ENCODE results near the gene TCOF1.

TCOF1 gene

DNA sequence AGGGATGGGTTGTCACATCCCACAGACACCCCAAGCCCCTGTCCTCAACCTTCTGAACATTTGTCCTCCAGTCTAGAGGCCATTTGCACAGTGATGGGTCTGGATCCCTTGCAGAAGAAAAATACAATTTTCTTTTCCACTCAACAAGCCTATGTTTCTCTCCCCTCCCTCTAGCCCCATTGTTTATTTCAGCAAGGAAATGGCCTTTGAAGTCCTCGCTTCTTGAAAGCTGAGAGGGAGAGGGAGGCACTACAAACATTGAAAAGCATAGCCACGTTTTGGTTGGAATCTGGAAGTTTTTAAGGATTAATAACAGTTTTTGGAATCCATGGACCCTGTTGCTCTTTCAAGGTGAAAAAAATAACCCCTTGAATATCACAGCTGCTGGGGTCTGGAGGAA lies 30.8 kb upstream of the TCOF1 start:
- DNase-seq, result no peak

DNA sequence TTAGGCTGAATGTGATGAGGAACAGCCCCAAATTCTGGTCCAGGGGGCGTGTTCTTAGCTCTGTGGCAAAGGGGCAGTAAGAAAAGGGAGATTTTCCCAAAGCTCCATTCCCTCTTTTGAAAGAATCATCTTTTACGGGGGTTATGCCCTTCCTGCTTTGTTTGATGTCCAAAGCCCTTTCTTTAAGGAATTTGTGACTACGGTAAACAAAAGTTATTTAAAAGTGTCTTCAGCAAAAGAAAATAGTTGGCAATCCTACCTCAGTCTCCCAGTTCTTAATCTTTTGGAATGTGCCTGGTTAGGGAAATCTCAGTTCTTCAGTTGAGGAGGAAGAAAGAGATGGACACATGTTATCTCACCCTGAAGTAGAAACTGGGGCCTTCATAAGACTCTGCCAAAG lies 30.4 kb upstream of the TCOF1 start:
- no peak for DNase-seq

DNA sequence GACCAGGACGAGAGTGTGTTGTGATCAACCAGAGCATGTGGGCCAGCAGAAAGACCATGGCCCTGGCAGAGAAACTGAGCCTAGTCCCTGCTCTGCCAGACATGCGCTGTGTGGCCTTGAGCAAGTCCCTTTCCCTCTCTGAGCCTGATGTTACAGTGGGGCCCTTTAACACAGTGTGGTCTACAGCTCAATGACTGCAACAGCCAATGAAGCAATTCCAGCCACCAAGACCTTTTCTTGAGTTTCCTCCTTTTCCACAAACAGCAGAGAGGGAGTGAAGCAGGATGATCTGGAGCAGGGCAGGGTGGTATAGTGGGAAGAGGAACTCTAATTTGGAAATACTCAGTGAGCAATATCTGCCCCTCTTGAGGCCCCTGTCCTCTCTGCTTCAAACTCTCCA lies 29.0 kb upstream of the TCOF1 start:
- DNase-seq, result no peak

DNA sequence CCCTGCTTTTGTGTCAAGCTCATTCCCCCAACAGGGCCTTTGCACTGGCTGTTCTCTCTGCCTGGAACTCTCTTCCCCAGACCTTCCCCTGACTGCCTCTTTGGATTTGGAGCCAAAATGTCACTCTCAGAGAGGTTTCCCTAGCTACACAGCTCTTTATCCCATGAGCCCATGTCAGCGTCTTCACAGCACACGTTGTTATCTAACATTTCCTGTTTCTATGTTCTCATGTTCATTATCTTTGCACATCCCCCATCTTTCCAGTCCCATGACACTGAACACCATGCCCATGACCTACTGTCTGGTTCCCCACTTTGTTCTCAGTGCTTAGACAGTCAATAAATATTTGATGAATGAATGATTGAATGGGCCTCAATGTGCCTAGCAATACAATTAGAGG lies 28.5 kb upstream of the TCOF1 start:
- DNase-seq, result no peak

DNA sequence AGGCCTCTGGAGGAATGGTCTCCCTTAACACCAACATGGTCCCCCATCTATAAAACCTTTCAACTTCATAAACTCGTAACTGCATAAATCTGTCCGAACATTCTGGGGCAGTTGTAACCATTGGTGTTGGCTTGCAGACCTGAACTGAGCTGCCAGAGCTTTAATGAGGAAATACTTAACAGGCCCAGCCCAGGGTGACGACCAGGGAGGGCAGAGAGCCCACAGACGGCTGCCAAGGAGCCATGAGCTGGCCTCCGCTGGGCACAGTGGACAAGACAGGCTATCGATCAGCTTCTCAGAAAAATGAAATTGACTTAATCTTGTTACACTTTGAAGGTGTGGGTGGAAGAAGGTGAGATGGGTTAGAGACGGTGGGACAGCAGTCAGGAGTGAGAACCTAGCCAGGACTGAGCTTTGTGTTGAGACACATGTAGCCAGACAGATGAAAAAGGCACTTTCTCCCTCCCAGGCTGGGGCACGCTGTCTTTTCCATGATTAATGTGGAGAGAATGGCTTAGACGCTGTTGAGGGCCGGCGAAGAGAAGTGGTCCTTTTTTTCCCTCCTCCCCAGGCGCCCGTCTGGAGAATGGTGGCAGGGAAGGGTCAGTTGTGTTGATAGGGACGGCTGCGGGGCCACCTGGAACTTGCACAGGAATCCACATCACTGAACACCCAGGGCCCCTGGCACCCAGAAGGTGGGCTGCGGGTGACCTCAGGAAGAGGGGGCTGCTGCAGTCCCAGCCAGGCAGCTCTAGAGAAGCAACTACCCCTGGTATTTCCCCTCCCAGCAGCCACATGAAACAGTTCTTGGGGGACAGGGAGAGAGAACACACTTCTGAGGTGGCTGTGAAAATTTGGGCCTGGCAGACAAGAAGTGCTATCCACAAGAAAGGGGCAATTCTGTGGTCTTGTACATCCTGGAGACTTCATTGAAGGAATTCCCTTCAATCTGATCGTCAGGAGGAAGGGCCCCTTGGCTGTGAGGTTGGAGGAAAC lies 27.3 kb upstream of the TCOF1 start:
- DNase-seq, result no peak

DNA sequence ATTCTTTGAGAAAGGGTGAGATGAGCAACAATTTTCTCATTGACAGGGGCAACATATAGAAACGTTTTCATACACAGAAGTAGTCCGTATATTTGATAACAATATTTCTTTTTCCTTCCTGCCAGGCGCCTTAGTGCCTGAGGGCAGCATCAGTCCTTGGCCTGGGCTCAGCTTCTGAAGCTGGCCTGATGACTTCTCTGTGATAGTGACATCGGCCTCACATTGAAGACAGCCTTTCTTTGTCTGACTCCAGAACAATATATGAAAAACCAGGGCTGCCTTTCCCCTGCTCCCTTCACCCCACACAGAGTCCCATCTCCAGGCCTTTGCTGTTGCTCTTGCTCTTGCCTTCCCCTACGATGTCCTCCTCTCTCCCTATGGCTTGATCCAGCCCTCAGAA lies 24.1 kb upstream of the TCOF1 start:
- no peak for DNase-seq

DNA sequence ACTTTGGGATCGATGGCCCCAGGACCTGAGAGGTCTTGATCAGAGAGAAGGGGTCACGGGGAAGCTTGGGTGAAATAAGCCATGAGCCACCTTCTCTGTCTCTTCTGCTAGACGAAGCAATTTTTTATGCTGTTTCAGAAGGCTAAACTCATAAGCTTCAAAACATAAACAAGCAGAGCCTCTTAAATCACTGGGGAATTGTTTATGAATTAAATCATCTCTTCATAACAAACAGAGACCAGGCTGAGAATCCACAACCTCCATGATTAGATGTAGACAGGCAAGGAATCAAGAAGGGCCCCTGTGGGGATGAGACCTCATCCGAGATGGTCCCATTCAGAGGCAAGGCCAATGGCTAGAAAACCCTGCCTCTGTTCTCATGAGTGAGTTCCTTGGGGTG lies 21.7 kb upstream of the TCOF1 start:
- no peak for DNase-seq

DNA sequence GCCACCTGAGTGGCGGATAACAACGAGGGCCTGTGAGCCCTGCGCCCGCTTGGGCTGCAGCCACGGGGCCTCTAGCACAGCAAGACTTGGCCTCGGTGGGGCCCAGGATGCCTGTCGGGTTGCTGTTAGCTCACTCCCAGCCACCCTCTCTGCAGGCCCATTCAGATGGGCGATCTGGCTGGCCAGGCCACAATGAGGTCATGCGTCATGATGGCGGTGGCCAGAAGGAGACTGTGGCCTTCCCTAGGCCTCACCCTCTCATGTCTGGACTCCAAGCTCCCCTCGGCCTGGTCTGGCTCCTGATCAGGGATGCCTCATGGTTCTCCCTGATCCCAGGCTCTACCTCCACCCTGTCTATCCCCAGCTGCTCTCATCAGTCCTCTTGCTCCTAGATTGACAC lies 19.0 kb upstream of the TCOF1 start:
- DNase-seq, result no peak

DNA sequence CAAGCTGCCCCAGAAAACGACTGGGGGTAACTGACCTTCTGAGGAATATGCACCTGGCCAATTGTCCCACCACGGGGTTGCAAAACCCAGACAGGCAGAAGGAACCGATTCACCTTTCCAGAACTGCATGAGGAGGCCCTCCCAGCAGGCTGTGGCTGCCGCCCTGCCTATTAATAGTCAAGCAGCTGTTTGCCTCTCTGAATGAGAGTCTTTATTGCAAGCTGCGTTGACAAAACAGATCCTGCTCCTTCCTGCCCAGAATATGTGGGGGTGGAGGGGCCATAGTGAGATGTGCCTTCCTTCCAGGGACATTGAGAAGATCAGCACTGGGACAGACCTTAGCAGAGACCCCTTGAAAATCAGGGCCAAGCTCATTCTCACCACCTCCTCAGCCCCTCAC lies 18.3 kb upstream of the TCOF1 start:
- no peak for DNase-seq

DNA sequence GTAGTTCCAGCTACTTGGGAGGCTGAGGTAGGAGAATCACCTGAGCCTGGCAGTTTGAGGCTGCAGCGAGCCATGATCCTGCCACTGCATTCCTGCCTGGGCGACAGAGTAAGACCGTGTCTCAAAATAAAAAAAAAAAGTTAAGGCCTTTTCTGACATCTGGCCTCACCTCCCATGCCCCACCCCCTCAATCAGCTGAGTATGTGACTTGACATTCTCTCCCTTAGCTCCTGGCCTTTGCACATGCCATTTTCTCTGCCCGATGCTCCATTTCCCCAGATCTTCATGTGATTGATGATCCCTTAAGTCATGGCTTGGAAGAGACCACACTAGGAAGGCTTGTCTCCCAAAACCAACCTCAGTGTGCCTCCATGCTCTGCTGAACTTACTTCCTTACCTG lies 17.7 kb upstream of the TCOF1 start:
- no peak for DNase-seq

DNA sequence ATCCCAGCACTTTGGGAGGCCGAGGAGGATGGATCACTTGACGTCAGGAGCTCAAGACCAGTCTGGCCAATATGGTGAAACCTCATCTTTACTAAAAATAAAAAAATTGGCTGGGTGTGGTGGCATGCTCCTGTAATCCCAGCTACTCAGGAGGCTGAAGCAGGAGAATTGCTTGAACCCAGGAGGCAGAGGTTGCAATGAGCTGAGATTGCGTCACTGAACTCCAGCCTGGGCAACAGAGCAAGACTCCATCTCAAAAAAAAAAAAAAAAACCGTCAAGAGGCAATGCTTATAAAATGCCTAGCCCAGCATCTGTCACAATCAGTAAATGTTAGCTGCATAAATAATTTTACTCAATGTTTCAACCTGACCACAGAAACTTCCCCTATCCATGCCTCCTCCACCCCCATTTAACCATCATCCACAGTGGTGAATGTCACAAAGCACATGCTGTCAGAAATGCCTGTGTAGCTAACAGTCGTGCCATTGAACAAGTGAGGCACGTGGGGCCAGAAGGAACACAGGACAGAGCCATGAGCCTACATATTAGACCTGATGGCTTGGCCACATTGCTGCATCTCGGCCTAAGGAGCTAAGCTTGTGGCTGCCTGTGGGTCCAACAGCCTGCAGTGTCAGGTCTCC lies 16.8 kb upstream of the TCOF1 start:
- no peak for DNase-seq

DNA sequence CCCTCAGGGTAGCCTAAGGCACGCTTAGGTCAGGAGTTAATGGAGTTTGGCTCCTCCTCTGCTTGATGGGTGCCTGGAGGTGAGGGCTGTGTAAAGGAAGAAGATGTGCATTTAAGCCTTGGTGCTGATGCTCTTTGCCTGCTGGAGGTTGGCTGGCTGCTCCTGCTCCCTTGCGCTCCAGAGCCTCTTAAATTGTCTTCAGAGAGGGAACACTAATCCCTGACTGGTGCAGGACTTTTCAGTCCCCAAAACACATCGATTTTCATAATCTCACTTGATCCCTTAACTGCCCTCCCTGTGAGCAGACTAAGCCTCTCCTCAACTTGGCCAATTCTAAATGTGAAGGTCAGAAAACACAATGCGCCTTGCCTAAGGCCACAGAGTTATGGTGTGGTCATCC lies 16.2 kb upstream of the TCOF1 start:
- DNase-seq, result no peak

DNA sequence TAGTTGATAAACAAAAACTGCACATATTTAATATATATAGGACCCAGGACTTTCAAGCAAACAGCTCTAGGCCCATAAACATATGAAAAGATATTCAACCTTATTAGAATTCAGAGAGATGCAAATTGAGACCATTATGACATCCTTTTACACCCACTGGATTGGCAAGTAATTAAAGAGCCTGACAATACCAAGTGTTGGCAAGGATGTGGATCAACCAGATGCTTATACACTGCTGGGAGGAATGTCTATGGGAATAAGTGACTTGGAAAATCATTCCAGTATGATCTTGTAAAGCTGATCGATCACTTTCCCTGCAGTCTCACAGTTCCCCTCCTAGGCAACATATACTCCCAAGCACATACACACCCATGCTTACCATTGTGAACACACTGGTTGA lies 15.5 kb upstream of the TCOF1 start:
- DNase-seq, result no peak

DNA sequence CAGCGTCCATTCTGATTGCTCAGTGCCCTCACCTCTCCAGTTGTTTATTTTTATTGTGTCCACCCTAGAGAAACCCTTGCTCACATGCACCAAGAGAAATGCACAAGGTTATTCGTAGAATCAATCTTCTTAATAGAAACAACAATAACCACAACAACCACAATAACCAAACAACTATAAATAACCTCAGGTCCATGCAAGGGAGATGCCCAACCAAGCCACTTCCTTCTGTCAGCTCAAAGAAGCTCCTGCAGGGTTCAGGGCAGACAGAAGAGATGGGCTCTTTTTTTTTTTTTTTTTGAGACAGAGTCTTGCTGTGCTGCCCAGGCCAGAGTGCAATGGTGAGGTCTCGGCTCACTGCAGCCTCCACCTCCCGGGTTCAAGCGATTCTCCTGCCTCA lies 14.9 kb upstream of the TCOF1 start:
- no peak for DNase-seq

DNA sequence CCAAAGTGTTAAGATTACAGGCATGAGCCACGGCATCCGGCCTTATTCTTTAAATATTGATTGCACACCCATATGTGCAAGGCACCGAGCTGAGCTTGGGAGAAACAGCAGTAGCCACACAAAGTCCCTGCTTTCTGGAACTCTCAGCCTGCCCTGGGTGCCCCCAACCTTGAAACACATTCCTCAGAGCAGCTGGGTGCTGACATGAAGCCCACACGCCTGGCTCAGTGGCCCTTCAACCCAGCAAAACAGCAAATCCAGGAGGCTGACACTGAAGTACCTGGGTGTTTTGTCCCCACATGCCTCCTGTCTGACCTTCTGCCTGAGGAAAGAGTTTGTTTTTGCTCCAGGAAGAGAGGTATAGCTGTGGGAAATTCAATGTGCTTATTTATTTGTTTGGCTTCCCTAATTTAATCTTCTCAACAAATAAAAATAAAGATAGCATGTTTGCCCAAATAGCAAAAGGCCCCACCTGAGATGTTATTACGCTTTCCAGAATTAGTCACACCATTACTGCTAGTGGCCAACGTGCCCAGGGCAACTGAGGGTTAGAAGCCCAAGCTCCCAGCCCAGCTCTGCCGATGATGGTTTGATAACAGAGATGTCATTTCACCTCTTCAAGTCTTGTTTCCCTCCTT lies 13.4 kb upstream of the TCOF1 start:
- no peak for DNase-seq

DNA sequence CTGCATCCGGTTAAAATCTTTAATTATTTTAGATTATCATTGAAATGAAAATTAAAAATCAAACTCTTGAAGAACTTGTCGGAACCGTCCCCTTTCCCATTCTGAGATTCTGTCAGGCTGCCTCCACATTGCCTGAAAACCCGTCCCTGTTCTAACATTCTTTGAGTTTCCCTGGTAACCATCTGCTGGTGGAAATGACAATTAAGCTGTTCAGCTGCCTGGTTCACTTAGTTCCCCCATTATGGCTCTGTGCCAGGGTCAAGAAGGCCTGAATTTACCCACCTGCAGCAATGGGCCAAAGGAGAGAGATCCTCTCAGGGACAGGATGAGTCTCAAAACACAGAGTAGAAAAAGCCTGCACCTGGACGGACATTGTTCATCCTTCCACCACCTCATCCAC lies 11.8 kb upstream of the TCOF1 start:
- no peak for DNase-seq

DNA sequence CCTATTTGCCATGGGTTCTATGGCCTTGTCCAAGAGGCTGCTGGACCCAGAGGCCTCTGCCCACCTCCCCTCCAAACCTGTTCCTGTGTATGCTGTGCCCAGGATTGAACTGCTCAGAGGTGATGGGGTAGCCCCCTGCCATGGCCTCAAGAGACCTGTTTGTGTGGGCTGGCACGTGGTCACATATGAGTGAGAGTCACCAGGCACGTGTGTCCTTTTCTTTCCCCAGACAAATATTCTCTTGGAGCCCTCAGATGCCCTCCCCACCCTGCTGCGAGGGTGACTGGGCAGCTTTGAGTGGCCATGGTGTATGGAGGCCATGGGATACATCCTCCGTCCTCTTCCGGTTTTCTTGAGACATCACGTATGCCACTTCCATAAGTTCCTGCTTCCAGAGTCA lies 10.9 kb upstream of the TCOF1 start:
- DNase-seq, result no peak

DNA sequence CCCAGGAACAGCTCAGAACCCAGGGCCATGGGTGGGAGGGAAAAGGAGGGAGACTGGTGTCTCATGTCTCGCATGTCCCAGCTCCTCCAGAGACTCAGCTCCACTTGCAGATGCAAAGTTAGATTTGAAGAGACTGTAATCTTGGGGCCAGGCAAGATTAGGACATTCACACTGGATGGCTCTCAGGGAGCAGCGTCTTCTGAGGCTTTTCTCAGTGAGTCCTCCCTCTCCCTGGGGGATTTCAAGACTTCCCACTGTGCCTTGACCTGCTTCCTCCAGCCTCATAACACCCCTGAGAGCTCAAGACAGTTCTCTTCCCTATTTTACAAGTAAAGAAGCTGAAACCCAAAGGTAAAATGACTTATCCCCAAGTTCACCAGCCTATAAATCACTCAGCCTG lies 10.5 kb upstream of the TCOF1 start:
- DNase-seq, result no peak

DNA sequence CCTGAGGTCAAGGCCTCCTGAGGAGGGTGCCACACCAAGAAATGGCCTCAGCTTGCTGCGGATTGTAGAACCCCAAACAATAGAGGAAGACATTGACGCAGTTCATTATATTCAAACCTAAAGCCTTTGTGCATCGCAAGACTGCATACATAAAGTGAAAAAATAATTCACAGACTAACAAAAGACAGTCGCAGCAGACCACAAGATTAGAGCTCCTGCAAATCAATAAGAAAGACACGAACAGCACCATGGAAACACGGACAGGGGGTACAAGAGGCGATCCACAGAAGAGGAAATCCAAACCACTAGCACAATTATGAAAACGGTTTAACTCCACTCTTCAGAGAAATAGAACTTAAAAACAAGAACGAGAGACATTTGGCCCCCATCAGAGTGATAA lies 10.0 kb upstream of the TCOF1 start:
- DNase-seq, result no peak

DNA sequence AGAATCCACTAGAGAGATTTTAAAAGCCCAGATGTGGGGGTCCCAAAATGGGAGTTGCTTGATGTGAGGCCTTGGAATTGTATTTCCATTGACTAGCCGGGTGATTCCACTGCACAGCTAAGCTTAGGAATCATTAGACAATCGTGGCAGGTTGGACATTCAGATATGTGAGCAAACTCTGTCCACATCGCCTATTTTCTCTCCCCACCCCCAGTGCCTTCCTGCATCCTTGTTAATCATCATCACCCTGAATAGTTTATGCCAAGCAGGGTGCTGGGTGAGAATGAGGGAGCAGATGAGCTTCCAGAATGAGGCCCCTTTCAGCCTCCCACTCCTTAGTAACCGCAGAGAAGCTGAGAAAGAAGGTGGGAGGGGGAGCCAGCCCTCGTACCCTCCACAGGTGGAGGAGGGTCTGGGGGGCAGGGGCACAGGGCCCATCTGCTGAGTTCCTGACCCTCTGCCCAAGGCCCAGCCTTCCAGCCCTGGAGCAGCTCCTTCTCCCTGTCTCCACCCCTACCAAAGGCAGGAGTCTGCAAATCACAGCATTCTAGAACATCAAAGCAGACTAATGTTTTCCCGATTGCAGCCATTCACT lies 7.7 kb upstream of the TCOF1 start:
- no peak for DNase-seq

DNA sequence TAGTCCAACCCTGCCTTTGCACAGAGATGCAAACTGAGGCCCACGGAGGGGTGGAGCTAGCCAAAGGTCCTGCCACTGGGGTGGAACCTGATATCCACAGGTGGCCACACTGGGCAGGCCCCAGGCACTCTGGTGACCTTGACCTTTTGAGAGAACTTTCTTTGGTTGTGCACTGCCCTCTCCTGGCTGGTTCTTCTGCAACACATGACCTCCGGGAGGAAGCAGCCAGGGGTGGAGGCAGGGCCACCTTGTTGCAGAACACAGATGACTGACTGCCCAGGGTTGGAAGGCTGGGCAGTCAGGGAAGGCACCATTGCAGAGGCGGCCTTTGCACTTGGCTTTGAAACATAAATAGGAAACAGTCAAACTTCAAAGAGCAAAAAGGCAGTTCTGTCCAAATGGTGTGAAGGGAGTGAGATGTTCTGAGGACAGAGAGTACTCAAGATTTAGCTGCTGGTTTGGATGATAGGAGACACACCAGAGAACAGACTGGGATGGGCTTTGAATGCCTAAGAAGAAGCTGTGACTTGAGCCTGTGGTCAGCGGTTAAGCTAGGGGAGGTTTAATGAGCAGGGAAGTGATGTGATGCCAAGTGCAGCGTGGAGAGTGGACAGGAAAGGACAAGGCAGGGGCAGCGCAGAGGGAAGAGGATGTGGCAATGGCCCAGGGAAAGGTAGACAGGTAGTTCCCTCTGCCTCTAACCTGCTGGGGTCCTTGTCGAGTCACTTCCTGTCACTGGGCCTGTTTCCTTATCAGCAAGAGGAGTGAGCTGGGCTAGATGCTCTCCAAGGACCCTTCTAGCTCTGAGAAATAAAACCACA lies 6.8 kb upstream of the TCOF1 start:
- DNase-seq, result peak; percentile 73

DNA sequence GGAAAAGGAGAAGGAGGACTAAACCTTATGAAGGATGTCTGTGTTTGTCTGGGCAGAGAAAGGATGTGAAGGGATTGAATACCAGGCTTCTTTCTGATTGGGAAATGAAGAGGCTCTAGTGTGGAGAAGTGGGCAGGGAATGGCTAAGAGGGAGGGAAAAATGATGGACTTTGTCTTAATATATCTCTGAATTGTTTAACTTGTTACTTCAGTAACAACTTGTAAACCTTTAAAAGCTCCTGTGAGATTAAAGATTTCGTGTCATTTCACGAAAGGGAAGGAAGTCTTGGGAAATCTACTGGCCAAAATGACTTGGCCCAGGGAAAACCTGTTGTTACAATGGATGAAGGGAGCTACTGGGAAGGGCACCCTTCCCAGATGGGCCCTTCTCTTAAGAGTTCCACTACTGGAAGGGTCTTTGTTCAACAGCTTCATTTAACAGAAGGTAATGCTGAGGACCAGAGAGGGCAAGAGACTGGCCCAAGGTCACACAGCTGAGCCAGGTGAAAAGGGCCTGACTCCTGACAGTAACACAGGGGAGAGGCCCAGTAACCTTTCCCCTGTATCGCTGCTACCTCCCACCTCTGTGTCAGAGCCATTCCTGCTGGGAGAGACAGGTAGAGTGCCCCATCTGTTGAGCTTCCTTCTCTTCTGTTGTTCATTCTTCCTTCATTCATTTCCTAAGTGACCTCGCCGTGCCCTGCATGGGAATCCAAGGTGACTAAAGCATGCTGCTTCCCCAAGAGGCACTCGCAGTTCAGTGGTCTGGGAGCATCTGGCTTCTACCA lies 5.1 kb upstream of the TCOF1 start:
- DNase-seq, result peak; percentile 19
